Measurements from ENCODE around the gene TMEM25. TPM values are rescaled to one million over a fixed set of nuclear protein-coding genes. Genes with fewer than 3 reads are reported as not detected.
A peak's percentile ranks its signal among the peaks of the same experiment; 100 is the strongest.

The TMEM25 gene
- total RNA-seq, 2 donors from 2014 or later = 9.4 to 20.5 TPM

GRCh38 chr11:118527109-118527508 lies 3.9 kb upstream of the TMEM25 start, which contains the start of gene TTC36:
TSS of gene TTC36 (plus strand) at chr11:118527474. CDS start at chr11:118527495, 21 bp downstream.
- Mint-ChIP-seq H3K36me3 (peaks cover 5 to 7% of the 10 kb centered on the region in 2 donors), H3K9me3 (no peaks in the 10 kb centered on the region), H3K27ac (no peak within 1 kb of the TSS)
- DNase-seq (ENCODE audit: low spot score in 2 of 2) (no peak), ATAC-seq (no peak)

GRCh38 chr11:118528511-118528910 lies 2.5 kb upstream of the TMEM25 start:
- Mint-ChIP-seq H3K27ac (no peak overlapping the region), H3K9me3 (no peaks in the 10 kb centered on the region), H3K36me3 (peaks cover 0 to 7% of the 10 kb centered on the region in 2 donors)
- no peak for ATAC-seq
- no peak for DNase-seq (ENCODE audit: low spot score in 2 of 2)

- Mint-ChIP-seq H3K36me3 (peaks cover 0 to 7% of the 10 kb centered on the region in 2 donors), H3K9me3 (no peaks in the 10 kb centered on the region), H3K27ac (peak overlapping the region; percentile 32 to 64)
- ATAC-seq = no peak
- DNase-seq (ENCODE audit: low spot score in 2 of 2) = no peak
Observed at GRCh38 chr11:118529584-118530175, 1.3 kb upstream of the TMEM25 start.

GRCh38 chr11:118530180-118530682 lies 761 bp upstream of the TMEM25 start:
- Mint-ChIP-seq H3K27ac (peak overlapping the region; percentile 32 to 64), H3K36me3 (peaks cover 0 to 7% of the 10 kb centered on the region in 2 donors), H3K9me3 (no peaks in the 10 kb centered on the region)
- ATAC-seq (no peak), DNase-seq (ENCODE audit: low spot score in 2 of 2) (no peak)

GRCh38 chr11:118531597-118532084 lies 649 bp downstream of the TMEM25 start:
- Mint-ChIP-seq H3K27ac (peak overlapping the region; percentile 18 to 92), H3K36me3 (peaks cover 0 to 7% of the 10 kb centered on the region in 2 donors), H3K9me3 (no peaks in the 10 kb centered on the region)
- peak; percentile 17 to 27 for ATAC-seq
- DNase-seq (ENCODE audit: low spot score in 2 of 2) = peak in 1 of 2 donors; percentile 30

- Mint-ChIP-seq H3K9me3 (no peaks in the 10 kb centered on the region), H3K27ac (peak overlapping the region; percentile 18 to 50), H3K36me3 (peaks cover 0 to 7% of the 10 kb centered on the region in 2 donors)
- DNase-seq (ENCODE audit: low spot score in 2 of 2) = no peak
- ATAC-seq = no peak
Observed at GRCh38 chr11:118532091-118532490, 1.1 kb downstream of the TMEM25 start.

- DNase-seq (ENCODE audit: low spot score in 2 of 2) = no peak
- Mint-ChIP-seq H3K9me3 (no peaks in the 10 kb centered on the region), H3K27ac (no peak overlapping the region), H3K36me3 (peaks cover 0 to 7% of the 10 kb centered on the region in 2 donors)
- no peak for ATAC-seq
Observed at GRCh38 chr11:118532852-118533768, 2.1 kb downstream of the TMEM25 start.

- no peaks in the 10 kb centered on the region for H3K9me3 Mint-ChIP-seq
- DNase-seq (ENCODE audit: low spot score in 2 of 2) (no peak), ATAC-seq (no peak)
- H3K36me3 Mint-ChIP-seq = peaks cover 0 to 7% of the 10 kb centered on the region in 2 donors
- H3K27ac Mint-ChIP-seq = peak overlapping the region in 1 of 2 donors; percentile 44
Observed at GRCh38 chr11:118533769-118534729, 3.1 kb downstream of the TMEM25 start.

GRCh38 chr11:118535261-118535660 lies 4.3 kb downstream of the TMEM25 start:
- Mint-ChIP-seq H3K36me3 (no peaks in the 10 kb centered on the region), H3K27ac (peak overlapping the region in 1 of 2 donors; percentile 19), H3K9me3 (no peaks in the 10 kb centered on the region)
- ATAC-seq (no peak), DNase-seq (ENCODE audit: low spot score in 2 of 2) (no peak)

- ATAC-seq = no peak
- Mint-ChIP-seq H3K27ac (no peak overlapping the region), H3K9me3 (no peaks in the 10 kb centered on the region), H3K36me3 (no peaks in the 10 kb centered on the region)
- DNase-seq (ENCODE audit: low spot score in 2 of 2) = no peak
Observed at GRCh38 chr11:118536726-118537125, 5.7 kb downstream of the TMEM25 start.

- ATAC-seq (no peak), DNase-seq (ENCODE audit: low spot score in 2 of 2) (no peak)
- Mint-ChIP-seq H3K9me3 (no peaks in the 10 kb centered on the region), H3K27ac (no peak overlapping the region), H3K36me3 (no peaks in the 10 kb centered on the region)
Observed at GRCh38 chr11:118537409-118537980, 6.5 kb downstream of the TMEM25 start.

GRCh38 chr11:118544010-118544646 lies 13.1 kb downstream of the TMEM25 start:
- H3K36me3 Mint-ChIP-seq = no peaks in the 10 kb centered on the region
- DNase-seq (ENCODE audit: low spot score in 2 of 2) (no peak), ATAC-seq (no peak)
- no peak overlapping the region for H3K27ac Mint-ChIP-seq
- no peaks in the 10 kb centered on the region for H3K9me3 Mint-ChIP-seq

- Mint-ChIP-seq H3K9me3 (no peaks in the 10 kb centered on the region), H3K27ac (peak overlapping the region in 1 of 2 donors; percentile 56), H3K36me3 (no peaks in the 10 kb centered on the region)
- ATAC-seq = no peak
- no peak for DNase-seq (ENCODE audit: low spot score in 2 of 2)
Observed at GRCh38 chr11:118544647-118545010, 13.6 kb downstream of the TMEM25 start.

- no peaks in the 10 kb centered on the region for H3K36me3 Mint-ChIP-seq
- ATAC-seq (no peak), DNase-seq (ENCODE audit: low spot score in 2 of 2) (no peak)
- no peaks in the 10 kb centered on the region for H3K9me3 Mint-ChIP-seq
- peak overlapping the region in 1 of 2 donors; percentile 1 for H3K27ac Mint-ChIP-seq
Observed at GRCh38 chr11:118545533-118545932, 14.5 kb downstream of the TMEM25 start.

GRCh38 chr11:118547132-118547531 lies 16.1 kb downstream of the TMEM25 start:
- H3K9me3 Mint-ChIP-seq = no peaks in the 10 kb centered on the region
- no peaks in the 10 kb centered on the region for H3K36me3 Mint-ChIP-seq
- DNase-seq (ENCODE audit: low spot score in 2 of 2) (no peak), ATAC-seq (no peak)
- peak overlapping the region in 1 of 2 donors; percentile 9 for H3K27ac Mint-ChIP-seq

All from activated naive CD4-positive, alpha-beta T cell treated with anti-CD3 and anti-CD28 coated beads, Interleukin-2, amount 50 U/mL, for 72 hours (primary cell).